NCI-H1436 treated with DMSO at 0.1 percent for 48 hours (cell line): ENCODE data around the gene TMOD1.

Source experiments
- DNase-seq: peaks from one replicate; lab custom pipeline; 2025; lab: John Stamatoyannopoulos, UW

TMOD1 gene

GRCh38 chr9:97518166-97518908, 16.9 kb downstream of the TMOD1 start:
- no peak for DNase-seq

GRCh38 chr9:97518909-97519307, 17.4 kb downstream of the TMOD1 start:
- peak; percentile 23 for DNase-seq

DNA sequence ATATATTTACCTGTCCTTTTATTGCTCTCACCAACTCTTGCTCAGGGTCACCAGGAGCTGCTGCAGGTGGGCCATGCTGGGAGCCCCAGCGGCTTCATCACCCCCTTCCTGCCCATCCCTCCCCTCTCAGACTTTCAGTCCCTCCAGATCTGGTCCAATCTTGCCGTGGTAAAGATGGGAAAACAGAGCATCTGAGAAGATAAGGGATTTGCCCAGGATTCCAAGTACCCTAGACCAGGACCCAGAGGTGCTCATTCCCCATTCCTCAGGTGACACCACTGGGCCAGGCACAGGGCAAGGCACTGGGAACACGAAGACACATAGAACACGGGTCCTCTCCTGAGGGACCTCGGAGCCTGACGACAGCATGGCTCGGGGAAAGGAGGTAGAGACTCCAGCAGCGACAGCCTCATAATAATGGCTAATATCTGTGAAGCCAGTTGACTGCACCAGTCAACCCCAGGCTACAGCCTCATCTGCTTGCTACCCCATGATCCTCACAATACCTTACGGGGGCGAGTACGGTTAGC, 18.0 kb downstream of the TMOD1 start:
- no peak for DNase-seq

DNA sequence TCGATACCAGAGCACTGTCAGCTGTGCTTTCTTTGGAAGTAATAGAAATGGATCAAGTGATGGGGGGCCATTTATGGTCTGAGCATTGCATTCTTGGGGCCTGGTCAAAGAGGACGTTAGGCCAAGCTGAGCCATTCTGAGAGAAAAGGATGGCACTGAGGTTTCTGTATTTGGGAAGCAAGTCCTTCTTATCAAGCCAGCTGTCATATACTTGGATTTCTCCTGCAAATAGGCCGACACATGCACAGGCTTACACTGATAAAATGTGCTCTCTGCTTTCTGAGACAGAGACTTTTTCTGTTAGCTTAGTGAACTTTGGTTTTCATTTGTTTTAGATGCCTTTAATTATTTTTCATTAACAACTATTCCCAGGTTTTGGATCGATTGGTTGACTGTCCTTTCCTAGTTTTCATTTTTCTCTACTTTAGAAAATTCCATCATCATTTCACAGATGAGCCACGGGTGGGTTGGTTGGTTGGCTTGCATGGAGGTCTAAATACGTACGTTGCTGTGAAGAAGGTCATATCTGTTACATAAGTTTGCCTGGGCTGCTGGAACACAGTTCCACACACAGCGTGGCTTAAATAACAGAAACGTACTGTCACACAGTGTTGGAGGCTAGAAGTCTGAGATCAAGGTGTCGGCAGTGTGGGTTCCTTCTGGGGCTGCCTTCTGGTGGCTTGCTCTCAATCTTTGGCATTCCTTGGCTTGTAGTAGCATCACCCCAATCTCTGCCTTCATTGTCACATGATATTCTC, 20.3 kb downstream of the TMOD1 start:
- no peak for DNase-seq

GRCh38 chr9:97524424-97524823, 23.0 kb downstream of the TMOD1 start:
- DNase-seq, result no peak

DNA sequence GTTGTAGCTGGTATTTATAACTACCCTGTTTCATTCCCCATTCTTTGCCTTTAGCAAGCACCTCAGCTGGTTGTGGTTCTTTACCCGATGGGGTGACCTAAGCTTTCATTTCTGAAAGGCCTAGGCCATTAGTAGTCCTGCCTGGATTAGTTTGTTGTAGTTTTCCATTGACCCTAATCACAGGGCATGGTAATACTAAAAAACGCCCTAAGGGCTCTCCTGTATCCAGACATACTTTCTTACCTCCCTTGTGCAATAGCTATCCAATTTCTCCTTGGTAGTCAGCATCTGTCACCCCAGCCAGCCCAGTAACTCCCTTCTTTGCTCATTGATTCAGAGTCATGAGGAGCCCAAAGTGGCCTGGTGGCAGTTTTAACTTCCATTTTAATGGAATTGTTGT, 24.0 kb downstream of the TMOD1 start:
- DNase-seq, result no peak

GRCh38 chr9:97526895-97527575, 25.6 kb downstream of the TMOD1 start:
- DNase-seq, result no peak

DNA sequence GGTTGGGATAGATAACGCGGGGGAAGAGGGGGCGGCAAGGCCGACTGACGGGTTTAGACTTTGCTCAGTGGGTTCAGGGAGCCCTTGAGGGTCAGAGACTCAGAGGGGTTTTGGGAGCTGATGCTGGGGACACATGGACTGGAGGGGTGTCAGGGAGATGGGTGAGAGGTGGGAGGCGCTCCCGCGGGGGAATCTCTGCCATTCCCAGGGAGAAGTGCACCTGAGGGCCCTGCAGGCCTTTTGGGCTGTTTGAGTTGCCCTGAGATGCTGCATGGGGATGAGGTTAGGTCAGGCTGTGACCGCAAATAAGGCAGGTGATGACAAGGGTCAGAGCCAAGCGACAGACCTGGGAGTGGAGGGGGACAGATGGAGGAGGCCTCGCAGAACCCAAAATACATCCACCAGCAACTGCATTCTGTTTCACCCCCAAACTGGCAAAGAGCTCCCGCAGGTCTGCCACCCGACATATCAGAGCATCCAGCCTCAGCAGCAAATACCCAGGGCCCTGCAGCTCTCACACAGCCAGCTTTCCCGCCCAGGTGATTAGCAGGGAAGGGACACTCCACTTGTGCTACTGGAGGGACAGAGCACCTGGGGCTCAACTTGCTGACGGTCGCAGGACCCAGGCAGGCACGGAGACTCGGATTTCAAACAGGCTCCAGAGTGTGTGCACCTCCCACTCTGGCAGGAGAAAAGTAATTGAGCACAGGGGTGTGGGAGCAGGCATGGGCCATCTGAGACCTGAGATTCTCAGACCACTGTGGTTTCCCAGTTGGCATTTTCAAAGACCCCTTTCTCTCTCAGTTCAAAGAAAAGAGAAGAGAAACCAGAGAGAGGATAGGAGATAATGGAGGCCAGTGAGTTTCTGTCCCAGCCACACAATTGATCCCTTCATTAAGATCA, 26.4 kb downstream of the TMOD1 start:
- no peak for DNase-seq

GRCh38 chr9:97528529-97529230, 27.2 kb downstream of the TMOD1 start:
- DNase-seq, result no peak

- no peak for DNase-seq
Measured at GRCh38 chr9:97529363-97530076, 28.1 kb downstream of the TMOD1 start.

DNA sequence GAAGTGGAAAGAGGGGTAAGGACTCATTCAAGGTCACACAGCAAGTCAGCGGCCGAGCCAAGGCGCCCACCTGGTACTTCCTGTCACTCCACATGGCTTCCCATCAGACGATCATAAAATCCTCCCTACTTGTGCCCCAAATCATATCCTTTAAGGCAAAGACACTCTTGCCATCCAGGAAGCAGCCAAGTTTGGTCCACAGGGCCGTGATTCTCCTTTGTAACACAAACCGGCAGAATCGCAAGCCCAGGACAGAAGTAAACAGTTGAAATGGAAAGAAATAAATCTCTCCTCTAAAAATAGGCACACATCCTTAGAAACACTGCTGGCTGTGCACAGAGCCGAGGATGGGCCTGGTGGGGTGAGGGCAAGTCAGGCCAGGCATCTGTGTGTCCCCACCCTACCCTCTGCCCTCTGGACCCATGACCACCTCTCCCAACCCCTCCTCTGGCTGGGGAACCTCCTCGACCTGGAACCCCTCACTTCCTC, 30.5 kb downstream of the TMOD1 start:
- no peak for DNase-seq

GRCh38 chr9:97534185-97534584, 32.7 kb downstream of the TMOD1 start:
- no peak for DNase-seq

GRCh38 chr9:97534961-97535594, 33.6 kb downstream of the TMOD1 start:
- no peak for DNase-seq

DNA sequence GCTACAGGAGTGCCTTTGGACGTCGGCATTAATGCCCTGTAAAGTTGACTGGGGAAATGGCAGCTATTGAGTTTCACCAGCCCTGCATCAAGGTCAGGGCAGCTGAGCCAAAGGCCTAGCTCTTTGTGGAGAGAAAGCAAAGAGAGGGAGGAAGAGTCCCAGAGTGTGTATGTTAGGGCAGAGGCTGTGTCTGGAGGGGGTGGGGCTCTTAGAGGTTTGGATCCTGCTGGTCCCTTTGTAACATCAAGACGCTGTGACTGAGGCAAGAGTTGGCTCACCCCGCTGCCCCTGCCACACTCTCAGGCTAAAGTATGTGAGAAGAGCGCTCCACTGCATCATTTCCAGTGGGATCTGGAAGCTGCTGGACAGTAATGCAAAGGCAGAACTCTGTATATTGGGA, 34.3 kb downstream of the TMOD1 start:
- DNase-seq, result no peak

DNA sequence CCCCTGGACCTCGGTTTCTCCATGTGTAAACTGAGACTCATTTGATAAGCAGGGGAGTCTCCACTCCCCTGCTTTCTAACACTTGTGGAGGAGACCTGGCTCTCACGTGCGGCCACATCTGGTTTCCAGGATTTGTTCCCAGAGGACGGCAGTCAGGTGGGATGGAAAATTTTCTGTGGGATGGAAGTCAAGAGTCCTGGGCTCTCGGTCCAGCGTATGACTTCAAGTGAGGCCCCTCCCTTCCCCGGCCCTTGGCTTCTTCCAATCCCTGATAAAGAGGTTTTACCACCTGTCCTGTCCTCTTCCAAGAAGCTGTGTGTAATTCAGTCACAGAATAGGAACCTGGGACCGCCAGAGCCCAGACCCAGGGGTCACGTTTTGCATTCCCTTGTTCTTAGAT, 35.0 kb downstream of the TMOD1 start:
- DNase-seq, result no peak

DNA sequence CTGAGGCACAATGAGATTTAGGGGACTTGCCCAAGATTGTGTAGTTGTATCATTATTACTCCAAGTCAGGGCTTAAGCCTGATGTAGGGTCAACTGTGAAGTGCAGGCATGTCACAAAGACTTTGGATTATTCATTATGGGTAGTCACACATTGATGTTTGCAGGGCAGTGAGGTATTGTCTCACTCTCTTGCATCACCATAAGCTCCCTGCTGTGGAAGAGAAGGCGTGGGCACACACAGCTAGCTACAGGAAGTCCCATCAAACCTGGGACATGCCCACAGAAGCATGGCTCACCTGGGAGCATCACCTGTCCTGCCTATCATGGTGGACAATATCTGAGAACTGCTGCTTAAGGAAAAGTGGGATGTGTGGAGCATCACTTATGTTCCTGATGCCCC, 42.1 kb downstream of the TMOD1 start:
- no peak for DNase-seq

DNA sequence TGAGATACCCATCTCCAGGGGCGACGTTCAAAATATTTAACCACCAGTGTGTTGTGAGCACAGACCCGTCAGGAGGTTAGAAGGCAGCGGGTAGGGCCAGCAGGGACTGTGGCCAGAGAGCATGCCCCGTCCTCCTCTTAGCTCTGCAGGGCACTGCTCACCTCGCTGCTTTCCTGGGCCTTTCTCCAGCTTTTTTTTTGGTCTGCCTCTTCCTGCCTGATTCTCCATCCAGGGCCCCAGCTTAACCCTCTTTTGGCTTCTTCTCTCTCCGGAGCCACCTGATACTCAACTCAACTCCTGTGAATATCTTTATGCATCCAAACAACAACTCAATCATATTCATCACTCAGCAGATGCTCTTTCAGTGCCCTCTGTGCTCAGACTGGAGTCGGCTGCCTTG, 44.0 kb downstream of the TMOD1 start:
- no peak for DNase-seq

- no peak for DNase-seq
Measured at GRCh38 chr9:97547098-97547829, 45.8 kb downstream of the TMOD1 start.

GRCh38 chr9:97548379-97548778, 46.9 kb downstream of the TMOD1 start:
- no peak for DNase-seq
